Stimulated activated CD4-positive, alpha-beta T cell treated with anti-CD3 and anti-CD28 coated beads, Interleukin-12 subunit alpha, Interleukin-12 subunit beta, amount 100 ng/mL, for 24 hours (primary cell): ENCODE measurements around the gene VEPH1.
"Not testable (repeated sequence)": the region's sequence is repeated elsewhere in the genome, so short reads cannot be mapped to it uniquely, and the experiment has no call there.

Source experiments
- DNase-seq, 2 experiments: peaks; one replicate each; pipeline ENCODE4 v3.0.0-alpha.2; 2020; ENCODE audit warnings: low read depth in 2 of 2

The VEPH1 gene

DNA sequence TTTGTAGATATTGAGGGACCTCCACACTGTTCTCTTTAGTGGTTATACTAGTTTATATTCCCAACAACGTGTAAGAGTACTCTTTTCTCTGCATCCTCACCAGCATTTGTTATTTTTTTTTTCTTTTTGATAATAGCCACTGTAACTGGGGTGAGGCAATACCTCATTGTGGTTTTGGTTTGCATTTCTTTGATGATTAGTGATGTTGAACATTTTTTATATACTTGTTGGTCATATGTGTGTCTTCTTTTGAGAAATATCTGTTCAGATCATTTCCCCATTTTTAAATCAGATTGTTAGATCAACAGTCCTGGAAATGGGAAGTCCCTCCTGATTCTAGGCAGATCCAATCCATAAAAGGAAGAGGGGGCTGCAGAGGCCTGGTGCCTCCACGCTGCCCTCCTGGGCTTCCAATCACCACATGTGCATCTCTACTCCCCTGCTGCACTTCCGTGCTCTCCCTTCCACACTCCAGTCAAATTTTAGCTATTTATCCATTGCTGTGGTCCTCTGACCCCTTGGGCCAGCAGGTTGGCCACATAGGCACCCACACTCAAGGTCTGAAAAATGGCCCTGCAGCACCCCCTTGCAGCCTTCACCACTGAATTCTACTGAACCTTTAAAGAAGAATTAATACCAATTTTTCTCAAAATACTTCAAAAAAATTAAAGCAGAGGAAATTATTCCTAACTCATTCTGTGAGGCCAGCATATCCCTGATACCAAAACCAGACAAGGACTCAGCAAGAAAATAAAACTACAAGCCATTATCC, 154.7 kb downstream of the VEPH1 start:
- DNase-seq = not testable (repeated sequence)

DNA sequence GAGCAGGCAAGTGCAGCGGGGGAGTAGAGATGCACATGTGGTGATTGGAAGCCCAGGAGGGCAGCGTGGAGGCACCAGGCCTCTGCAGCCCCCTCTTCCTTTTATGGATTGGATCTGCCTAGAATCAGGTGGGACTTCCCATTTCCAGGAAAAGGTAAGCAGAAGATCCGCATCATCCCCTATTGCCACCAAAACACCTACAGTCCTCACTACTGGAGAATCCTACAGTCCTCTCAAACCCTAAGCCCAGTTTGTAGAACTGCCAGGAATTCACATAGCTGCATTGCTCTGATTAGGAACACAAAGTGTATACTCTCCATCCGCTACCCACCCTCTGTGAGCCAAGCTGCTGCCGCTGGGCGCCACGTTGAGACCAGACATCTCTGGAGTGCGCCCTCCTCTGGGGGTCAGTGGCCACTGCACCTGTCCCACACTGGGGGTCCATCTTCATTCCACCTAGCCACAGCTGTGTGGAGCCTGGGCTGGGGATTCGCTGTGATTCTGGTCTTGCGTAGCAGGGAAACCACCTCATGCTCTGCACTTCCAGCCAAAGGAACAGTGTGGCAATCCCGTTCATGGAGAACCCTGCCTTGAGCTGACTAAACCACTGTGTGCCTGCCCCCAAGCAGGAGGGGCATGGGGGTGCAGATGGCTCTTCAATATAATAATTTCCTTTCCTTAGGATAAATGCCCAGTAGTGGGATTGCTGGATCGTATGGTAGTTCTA, 155.5 kb downstream of the VEPH1 start:
- no peak for DNase-seq

DNA sequence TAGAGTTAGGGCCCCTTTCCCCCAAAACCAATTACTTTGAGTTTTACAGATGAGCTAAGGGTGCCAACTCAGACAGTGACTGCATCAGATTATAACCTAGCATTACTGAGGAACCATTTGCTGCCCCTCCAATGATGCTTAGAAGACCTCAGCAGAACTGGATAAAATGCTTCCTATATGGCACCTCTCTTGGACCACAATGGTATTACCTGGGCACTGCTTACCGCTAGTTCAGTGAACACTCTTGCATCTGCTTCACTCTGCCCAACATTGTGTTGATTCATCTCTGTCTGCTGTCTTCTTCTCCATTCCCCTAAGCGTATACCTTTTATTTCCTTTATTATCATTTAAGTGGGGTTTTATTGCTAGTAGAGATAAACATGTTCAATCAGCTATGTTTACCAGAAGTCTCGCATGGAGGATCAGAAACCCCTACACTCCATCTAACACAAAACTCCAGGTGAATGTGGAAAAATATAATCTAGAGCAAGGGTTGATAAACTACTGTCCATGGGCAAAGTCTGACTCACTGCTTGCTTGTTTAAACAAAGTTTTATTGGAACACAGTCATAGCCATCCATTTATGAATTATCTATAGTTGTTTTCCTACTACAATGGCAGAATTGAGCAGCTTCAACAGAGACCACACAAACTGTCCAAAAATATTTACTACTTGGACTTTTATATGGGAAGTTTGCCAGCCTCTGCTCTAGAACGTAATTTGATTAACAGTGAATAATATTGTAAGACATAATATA, 166.8 kb downstream of the VEPH1 start:
- DNase-seq = no peak

DNA sequence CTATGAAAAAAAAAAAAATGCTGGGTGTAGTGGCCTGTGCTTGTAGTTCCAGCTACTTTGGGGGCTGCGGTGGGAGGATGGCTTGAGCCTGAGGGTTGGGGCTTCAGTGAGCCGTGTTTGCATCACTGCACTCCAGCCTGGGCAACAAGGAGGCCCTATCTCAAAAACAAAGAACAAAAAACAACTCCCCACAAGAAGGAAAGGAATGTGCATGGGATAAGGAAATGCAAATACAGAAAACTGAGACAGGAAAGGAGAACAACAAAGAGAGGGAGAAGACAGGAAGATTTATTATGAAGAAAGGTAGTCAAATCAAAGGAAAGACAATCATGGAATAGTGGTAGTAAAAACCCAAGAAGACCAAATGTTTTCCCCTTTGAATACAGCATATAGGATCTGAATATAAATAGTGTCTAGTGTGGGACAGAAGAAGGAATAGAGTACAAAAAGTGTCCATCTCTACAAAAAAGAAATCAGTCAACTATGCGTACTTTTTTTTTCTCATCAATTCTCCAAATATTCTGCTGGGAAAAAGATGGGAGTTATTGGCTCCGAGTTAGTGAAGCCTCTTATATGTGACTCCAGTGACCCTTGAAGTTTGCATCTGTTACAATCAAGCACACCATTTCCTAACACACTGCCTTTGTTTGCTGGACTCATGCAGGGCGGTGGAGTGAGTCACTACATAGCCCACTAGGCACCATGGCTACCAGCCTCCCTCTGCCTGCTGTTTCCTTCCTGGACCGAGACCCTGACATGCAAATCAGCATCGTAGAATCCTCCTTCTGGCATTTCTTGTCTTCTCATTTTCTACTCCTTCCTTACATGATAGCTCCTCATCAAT, 167.8 kb downstream of the VEPH1 start:
- DNase-seq = no peak

DNA sequence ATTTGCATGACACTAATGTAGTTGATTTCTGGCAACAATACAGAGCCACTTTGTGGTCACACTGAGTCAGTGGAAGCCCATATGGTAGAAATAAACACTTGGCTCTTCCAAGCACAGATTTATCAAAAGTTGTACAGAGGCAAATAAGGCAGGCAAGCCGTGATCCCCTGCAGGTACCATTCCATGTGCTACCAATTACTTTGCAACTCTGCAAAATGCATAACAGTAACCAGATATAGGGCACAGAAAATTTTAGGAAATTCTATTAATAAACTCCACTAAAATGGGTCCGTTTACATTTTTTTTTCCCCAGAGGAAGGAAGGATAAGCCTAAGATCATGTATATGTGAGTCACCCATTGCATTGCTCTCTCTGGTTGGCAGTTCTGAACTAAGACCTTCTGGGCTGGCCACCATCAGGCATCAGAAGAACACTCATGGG, 169.6 kb downstream of the VEPH1 start:
- DNase-seq = no peak

DNA sequence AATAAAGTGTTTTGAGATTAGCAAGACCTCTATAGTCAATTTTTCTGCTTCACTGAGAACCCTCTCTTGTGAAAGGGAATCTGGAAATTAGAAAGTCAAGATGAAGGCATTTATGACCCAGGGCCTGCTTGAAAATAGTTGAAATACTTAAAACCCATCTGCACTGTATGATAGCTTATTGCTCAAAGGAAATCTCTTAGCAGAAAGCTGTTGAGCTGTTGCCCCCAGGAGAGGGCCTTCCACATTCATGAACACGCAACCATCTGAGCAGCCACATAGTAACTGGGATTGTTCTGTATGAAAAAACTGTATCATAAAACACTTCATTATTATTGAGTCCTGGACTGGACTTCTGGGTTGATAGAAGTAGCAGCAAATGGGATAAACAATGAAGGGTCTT, 173.0 kb downstream of the VEPH1 start:
- DNase-seq = no peak

DNA sequence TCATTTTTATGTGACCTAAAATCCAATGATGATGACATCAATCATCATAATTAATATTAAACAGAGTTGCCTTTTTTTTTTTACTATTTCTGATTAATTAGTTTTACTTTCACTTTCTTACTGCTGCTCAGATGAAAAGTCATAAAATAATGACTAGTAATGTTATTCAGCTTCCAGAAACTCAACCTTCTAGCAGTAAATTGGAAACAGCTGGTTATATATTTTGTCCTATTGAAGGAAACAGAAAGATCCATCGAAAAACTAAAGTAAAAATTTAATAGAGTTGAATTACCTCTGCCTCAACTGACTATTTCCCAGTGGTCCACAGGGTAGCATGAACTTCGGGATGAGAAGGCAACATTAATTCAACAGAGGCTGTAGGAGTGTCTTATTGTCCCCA, 173.7 kb downstream of the VEPH1 start:
- no peak for DNase-seq

DNA sequence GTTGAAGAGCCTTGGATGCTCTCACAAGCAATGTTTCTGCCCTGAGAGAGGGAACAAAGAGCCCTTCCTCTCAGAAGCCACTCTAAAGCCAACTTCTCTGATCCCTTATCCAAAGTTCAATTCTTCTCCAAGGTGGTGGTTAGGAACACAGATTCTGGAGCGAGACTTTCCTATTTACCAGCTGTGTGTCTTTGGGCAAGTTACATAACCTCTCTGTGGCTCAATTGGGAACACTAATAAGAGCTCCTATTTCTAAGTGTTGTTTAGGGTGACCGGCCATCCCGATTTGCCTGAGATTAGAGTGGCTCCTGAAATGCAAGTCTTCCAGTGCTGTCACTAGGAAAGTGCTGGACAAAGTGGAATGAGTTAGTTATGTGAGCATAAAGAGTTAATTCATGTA, 175.4 kb downstream of the VEPH1 start:
- DNase-seq = no peak

DNA sequence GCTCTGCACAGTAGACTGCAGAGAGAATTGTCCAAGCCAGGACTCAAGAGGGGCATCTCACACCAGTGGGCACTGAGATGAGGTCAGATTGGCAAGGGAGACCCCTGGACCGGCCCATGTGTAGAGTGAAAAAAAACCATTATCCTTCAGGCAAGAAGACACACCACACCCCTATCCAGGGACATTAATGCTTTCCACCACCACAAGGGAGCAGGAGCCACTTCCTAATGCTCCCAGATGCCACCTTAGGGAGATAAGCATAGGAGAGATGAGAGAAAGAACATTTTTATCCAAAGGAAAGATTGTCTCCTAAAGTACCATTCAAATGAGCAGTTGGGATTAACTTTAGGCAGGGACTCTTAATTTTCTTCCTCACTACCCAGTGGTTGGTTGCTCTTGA, 176.2 kb downstream of the VEPH1 start:
- DNase-seq = no peak

DNA sequence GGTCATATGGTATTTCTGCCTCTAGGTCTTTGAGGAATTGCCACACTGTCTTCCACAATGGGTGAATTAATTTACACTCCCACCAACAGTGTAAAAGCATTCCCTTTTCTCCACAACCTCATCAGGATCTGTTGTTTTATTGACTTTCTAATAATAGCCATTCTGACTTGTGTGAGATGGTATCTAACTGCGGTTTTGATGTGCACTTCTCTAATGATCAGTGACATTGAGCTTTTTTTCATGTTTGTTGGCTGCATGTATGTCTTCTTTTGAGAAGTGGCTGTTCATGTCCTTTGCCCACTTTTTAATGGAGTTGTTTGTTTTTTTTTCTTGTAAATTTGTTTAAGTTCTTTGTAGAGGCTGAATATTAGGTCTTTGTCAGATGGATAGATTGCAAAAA, 178.3 kb downstream of the VEPH1 start:
- not testable (repeated sequence) for DNase-seq

DNA sequence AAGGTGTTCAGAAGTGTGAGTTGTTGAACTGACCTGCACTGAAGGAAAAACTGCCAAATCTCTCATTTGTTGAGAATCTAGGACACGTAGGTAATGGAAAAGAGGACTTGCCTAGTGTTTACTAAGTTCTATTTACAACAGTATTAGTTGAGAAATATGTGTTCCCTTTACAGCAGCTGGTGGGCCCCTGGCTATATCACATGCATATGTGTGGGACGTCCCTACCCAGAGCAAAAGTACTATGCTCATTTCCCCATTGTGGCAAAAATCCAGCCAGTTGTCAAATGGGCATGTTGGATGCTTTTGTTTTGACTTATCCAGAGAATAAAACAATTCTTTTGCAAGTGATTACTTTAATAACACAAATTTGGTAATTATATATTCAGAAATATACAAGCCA, 179.9 kb downstream of the VEPH1 start:
- DNase-seq = no peak

DNA sequence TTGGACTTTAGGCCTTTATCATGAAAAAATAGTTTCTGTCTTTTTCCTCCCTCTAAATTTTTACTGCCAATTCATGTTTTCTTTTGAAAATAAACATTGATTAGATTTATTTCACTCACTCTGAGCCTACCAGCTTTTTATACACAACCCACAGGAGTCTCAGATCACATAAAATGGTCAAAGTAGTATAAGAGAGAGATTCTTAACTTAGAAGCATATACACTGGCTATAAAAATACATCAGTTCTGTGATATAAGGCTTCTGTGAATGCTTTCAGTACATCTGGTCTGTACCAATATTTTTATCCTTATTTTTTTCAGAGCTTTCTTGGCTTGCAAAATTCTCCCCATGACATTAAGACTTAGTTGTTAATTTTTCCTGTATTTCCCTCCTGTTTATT, 183.5 kb downstream of the VEPH1 start:
- no peak for DNase-seq

DNA sequence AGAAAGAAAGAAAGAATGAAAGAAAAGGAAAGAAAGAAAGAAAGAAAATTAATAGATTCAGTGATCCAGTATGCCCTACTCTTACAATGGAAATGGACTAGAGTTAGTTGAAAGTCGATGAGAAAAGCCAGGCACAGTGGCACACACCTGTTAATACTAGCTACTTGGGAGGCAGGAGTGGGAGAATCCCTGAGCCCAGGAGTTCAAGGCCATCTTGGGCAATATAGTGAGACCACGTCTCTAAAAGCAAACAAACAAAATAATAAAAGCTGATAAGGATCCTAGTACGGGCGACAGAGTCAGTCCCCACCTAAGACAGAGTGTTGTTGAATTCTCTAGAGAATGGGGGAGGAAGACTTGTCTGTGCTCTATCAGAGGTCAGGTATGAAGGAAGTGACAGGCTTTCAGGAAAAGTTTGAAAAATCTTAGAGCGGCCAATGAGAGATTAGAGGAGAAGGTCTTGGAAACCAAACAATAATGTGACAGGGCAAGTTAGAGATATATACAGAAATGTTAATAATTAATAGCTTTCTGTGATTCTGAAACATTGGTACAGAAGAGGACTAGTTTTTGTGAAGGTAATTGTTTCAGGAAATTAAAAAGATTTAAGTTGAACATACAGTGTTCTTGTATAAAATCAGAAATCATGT, 184.5 kb downstream of the VEPH1 start:
- DNase-seq = no peak

DNA sequence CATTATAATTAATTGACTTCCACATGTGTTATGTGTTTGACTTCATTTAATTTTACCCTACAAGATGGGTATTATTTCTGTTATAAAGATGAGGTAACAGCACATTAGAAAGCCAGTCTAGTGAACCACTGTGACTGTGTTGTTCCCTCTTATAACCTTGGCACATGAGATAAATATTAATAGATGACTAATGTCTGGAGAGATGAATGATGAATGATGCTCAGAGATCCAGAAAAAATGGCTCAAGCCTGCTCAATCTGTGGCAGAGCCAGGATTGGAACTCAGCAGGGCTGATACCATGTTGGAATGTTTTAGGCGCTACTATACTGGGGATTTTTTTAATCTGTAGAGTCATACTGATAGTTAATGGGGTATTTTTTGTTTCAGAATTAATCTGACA, 185.3 kb downstream of the VEPH1 start:
- no peak for DNase-seq

DNA sequence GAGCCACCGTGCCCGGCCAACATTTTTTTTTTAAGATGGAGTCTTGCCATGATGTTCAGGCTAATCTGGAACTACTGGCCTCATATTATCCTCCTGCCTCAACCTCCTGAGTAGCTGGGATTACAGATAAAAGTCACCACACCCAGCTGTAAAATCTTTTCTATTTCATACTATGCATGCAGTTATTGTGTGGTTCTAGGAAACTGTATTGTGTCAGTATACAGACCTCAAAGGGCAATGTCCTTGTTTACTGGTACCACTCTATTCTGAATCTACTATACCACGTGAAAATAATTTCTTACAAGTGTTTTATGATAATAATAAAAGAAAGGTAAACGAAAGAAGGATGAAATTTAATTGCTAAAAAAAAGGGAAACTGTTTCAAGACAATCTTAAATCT, 190.0 kb downstream of the VEPH1 start:
- DNase-seq = no peak

DNA sequence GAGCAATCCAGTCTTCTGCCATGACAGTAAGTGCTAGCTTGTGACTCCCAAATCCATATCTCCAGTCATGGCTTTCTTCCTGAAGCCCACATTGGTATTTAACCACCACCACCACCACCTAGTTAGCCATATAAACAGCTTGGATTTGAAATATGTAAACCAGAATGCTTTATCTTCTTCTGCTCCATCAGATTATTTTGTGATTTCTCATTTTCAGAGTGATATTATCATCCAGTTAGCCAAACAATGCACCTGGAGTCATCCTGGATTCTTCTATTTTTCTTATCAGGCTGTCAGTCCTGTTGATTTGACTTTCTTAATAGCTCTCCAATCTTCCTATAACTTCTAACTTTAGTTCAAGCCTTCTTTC, 190.9 kb downstream of the VEPH1 start:
- DNase-seq = no peak

DNA sequence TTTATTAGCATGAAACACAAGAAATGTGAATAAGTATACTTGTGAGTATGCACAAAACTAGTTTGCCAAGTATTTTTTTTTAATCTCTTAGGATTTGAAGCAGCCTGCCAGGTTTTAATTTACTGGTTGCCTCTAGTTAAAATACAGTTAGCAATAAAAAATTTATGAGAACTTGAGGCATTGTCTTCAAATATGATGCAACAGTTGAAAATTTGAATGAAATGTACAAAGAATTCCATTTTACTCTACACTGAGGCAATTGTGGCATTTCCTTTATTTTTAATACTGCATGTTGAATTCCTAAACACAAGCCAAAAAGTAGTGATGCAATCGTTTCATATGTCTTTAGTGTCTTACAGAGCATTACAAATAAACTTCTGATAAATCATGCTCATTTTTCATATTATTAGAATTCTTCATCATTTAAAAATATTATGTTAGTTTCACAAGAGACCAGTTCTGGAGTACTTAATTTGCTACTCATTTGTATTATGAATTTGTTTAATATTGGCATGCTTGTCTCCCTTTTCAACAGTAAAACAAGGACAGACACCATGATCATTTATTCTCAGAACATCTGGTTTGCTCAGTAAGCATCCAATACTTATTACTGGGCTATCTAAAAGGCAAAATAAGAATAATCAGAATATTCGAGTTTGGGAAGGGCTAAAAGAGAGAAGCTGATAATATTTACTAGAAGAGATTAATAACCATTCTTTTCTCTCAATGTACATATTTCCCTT, 191.4 kb downstream of the VEPH1 start:
- no peak for DNase-seq

DNA sequence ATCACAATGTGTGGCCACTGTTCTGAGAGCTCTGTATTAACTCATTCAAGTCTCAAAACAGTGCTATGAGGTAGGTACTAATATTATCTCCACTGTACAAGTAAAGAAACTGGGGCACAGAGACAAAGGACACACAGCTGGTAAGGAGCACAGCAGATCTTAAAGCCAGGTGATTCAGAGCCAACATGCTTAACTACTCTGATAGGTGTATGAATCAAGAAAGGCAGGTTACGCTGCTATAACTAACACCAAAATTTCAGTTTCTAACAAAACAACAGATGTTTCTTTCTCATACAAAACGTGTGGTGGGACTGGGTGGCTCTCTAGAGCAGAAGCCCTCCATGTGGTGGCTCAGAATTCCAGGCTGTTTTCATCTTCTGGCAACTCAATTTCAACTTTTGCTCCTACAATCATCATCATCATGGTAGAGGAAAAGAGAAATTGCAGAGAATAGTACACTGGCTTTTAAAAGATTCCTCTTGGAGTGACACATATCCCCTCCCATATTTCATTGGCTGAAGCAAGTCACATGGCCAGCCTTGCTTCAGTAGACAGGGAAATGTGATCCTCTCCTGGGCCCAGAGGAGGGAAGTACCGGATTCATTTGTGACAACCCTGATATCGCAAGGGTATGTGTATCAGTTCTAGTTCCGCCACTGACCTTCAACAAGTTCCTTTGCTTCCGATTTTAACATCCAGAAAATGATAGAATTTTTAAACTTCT, 192.7 kb downstream of the VEPH1 start:
- DNase-seq = no peak

DNA sequence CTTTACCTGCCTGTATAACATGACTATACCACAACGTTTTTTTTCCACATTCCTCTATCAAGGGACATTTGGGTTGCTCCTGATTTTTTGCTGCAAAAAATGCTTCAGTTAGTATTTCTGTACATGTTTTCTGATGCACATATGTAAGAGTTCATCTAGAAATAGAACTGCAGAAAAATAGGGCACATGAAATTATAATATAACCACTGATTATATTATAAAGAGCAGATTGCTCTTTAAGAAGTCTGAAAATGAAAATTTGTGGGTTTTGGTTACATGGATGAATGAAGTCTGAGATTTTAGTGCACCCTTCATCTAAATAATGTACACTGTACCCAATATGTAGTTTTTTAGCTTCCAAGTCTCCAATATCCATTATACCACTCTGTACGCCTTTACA, 196.7 kb downstream of the VEPH1 start:
- DNase-seq = no peak

DNA sequence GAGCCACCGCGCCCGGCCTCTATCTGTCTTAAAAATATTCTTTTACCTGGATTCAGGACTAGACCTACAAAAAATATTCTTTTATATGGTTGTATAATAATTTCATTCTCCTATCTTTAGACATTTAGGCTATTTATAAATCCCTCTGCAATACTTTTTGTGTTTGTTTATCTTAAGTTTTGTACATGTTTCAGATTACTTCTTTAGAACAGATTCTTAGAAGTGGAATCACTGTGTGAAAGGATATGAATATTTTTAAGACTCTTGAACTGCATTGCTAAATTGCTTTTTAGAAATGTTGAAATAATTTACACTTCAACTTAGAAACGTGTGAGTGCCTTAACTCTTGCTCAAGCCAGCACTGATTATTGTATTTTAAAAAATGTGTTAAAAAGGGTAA, 197.8 kb downstream of the VEPH1 start:
- no peak for DNase-seq
